Tibial nerve (tissue), 4 donors: ENCODE results near the gene KLF3.

ENCODE experiments used
- EP300 ChIP-seq, 2 donors: sonication (generic); formaldehyde crosslinking; IDR thresholded peaks; one replicate each; pipeline ENCODE4 v1.6.1; 2017; ENCODE audit warnings: antibody characterized with exemption in 2 of 2, mild to moderate bottlenecking in 1 of 2
- POLR2A ChIP-seq, 2 donors: fragments of 450-650 bp; IDR thresholded peaks; one replicate each; pipeline ENCODE4 v1.6.1; 2017; ENCODE audit warnings: antibody characterized with exemption in 2 of 2, mild to moderate bottlenecking in 2 of 2, moderate library complexity in 2 of 2
- TF ChIP-seq, protein P1 (sequence below), 5 experiments: fragments of 200-600 bp in 3 of 5; fragments of 450-650 bp in 2 of 5; sonication (generic) in 3 of 5; IDR thresholded peaks; one replicate each; pipeline ENCODE4 v1.5.1; 2016 to 2019; ENCODE audit warnings: antibody characterized with exemption in 5 of 5, mild to moderate bottlenecking in 3 of 5, moderate library complexity in 2 of 5

DNA sequence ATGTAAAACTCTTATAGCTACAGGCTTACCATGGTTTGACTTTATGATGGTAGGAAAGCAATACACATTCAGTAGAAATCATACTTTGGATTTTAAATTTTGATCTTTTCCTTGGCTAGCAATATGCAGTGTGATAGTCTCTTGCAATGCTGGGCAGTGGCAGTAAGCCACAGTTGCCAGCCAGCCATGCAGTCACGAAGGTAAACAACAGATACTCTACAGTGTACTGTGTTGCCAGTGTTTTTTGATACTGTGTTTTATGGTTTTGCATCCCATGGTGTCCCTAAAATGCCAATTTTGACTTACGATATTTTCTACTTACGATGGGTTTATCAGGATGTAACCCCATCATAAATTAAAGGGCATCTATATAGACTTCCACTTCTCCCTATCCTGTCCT lies 24.8 kb upstream of the KLF3 start:
- TF ChIP-seq, protein P1, sequence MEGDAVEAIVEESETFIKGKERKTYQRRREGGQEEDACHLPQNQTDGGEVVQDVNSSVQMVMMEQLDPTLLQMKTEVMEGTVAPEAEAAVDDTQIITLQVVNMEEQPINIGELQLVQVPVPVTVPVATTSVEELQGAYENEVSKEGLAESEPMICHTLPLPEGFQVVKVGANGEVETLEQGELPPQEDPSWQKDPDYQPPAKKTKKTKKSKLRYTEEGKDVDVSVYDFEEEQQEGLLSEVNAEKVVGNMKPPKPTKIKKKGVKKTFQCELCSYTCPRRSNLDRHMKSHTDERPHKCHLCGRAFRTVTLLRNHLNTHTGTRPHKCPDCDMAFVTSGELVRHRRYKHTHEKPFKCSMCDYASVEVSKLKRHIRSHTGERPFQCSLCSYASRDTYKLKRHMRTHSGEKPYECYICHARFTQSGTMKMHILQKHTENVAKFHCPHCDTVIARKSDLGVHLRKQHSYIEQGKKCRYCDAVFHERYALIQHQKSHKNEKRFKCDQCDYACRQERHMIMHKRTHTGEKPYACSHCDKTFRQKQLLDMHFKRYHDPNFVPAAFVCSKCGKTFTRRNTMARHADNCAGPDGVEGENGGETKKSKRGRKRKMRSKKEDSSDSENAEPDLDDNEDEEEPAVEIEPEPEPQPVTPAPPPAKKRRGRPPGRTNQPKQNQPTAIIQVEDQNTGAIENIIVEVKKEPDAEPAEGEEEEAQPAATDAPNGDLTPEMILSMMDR (IDR thresholded peaks at IDR 0.05) = no peak
- TF ChIP-seq EP300 (IDR thresholded peaks at IDR 0.05) (no peak), POLR2A (IDR thresholded peaks at IDR 0.05) (no peak)
